ENCODE measurements around the gene LIPK.

The LIPK gene

GRCh38 chr10:88744002-88744401 lies 38.0 kb downstream of the LIPK start:
- H3K27ac ChIP-seq (ENCODE audit: low read depth in 2 of 2, low read length in 2 of 2): no peak overlapping the region
- H3K36me3 ChIP-seq (ENCODE audit: control insufficient read depth in 2 of 2, insufficient read depth in 2 of 2, low read length in 2 of 2): no peaks in the 10 kb centered on the region
- H3K4me1 ChIP-seq (ENCODE audit: control insufficient read depth in 2 of 2, insufficient read depth in 2 of 2, low read length in 2 of 2): no peaks in the 10 kb centered on the region
- H3K9ac ChIP-seq (ENCODE audit: low read depth in 1 of 2, low read length in 2 of 2): no peak overlapping the region
- peaks cover 0 to 2% of the 10 kb centered on the region in 2 donors for H3K27me3 ChIP-seq (ENCODE audit: control insufficient read depth in 2 of 2, insufficient read depth in 2 of 2, low read length in 2 of 2)
- H3K9me3 ChIP-seq (ENCODE audit: control insufficient read depth in 2 of 2, low read length in 2 of 2): no peaks in the 10 kb centered on the region
- no peak overlapping the region for H3K4me3 ChIP-seq (ENCODE audit: low read length in 2 of 2)

GRCh38 chr10:88745633-88746032 lies 39.6 kb downstream of the LIPK start:
- Histone ChIP-seq H3K9ac (ENCODE audit: low read depth in 1 of 2, low read length in 2 of 2) (no peak overlapping the region), H3K9me3 (ENCODE audit: control insufficient read depth in 2 of 2, low read length in 2 of 2) (no peaks in the 10 kb centered on the region)

GRCh38 chr10:88754287-88754686 lies 48.2 kb downstream of the LIPK start:
- no peak overlapping the region for H3K9ac ChIP-seq (ENCODE audit: low read depth in 1 of 2, low read length in 2 of 2)
- no peak overlapping the region for H3K4me3 ChIP-seq (ENCODE audit: low read length in 2 of 2)
- H3K27ac ChIP-seq (ENCODE audit: low read depth in 2 of 2, low read length in 2 of 2): no peak overlapping the region
- no peaks in the 10 kb centered on the region for H3K9me3 ChIP-seq (ENCODE audit: control insufficient read depth in 2 of 2, low read length in 2 of 2)
- H3K36me3 ChIP-seq (ENCODE audit: control insufficient read depth in 2 of 2, insufficient read depth in 2 of 2, low read length in 2 of 2): no peaks in the 10 kb centered on the region
- no peaks in the 10 kb centered on the region for H3K27me3 ChIP-seq (ENCODE audit: control insufficient read depth in 2 of 2, insufficient read depth in 2 of 2, low read length in 2 of 2)
- no peaks in the 10 kb centered on the region for H3K4me1 ChIP-seq (ENCODE audit: control insufficient read depth in 2 of 2, insufficient read depth in 2 of 2, low read length in 2 of 2)

More at GRCh38 chr10:88745633-88746032, 39.6 kb downstream of the LIPK start:
- Histone ChIP-seq H3K4me1 (ENCODE audit: control insufficient read depth in 2 of 2, insufficient read depth in 2 of 2, low read length in 2 of 2) (no peaks in the 10 kb centered on the region), H3K27me3 (ENCODE audit: control insufficient read depth in 2 of 2, insufficient read depth in 2 of 2, low read length in 2 of 2) (peaks cover 0 to 2% of the 10 kb centered on the region in 2 donors), H3K4me3 (ENCODE audit: low read length in 2 of 2) (no peak overlapping the region), H3K27ac (ENCODE audit: low read depth in 2 of 2, low read length in 2 of 2) (no peak overlapping the region), H3K36me3 (ENCODE audit: control insufficient read depth in 2 of 2, insufficient read depth in 2 of 2, low read length in 2 of 2) (no peaks in the 10 kb centered on the region)

- Histone ChIP-seq H3K36me3 (ENCODE audit: control insufficient read depth in 2 of 2, insufficient read depth in 2 of 2, low read length in 2 of 2) (no peaks in the 10 kb centered on the region), H3K9ac (ENCODE audit: low read depth in 1 of 2, low read length in 2 of 2) (no peak overlapping the region), H3K27me3 (ENCODE audit: control insufficient read depth in 2 of 2, insufficient read depth in 2 of 2, low read length in 2 of 2) (no peaks in the 10 kb centered on the region), H3K9me3 (ENCODE audit: control insufficient read depth in 2 of 2, low read length in 2 of 2) (no peaks in the 10 kb centered on the region), H3K27ac (ENCODE audit: low read depth in 2 of 2, low read length in 2 of 2) (no peak overlapping the region), H3K4me3 (ENCODE audit: low read length in 2 of 2) (no peak overlapping the region), H3K4me1 (ENCODE audit: control insufficient read depth in 2 of 2, insufficient read depth in 2 of 2, low read length in 2 of 2) (no peaks in the 10 kb centered on the region)
Observed at GRCh38 chr10:88755753-88756152, 49.7 kb downstream of the LIPK start.

GRCh38 chr10:88756660-88757059 lies 50.6 kb downstream of the LIPK start:
- Histone ChIP-seq H3K4me1 (ENCODE audit: control insufficient read depth in 2 of 2, insufficient read depth in 2 of 2, low read length in 2 of 2) (no peaks in the 10 kb centered on the region), H3K27ac (ENCODE audit: low read depth in 2 of 2, low read length in 2 of 2) (no peak overlapping the region), H3K36me3 (ENCODE audit: control insufficient read depth in 2 of 2, insufficient read depth in 2 of 2, low read length in 2 of 2) (no peaks in the 10 kb centered on the region)

GRCh38 chr10:88759366-88760101 lies 53.5 kb downstream of the LIPK start, which contains the start of gene LIPN:
Gene LIPN (plus strand): TSS chr10:88760020. CDS start chr10:88761406, 1,386 bp downstream.
- Histone ChIP-seq H3K4me3 (ENCODE audit: low read length in 2 of 2) (no peak within 1 kb of the TSS), H3K9me3 (ENCODE audit: control insufficient read depth in 2 of 2, low read length in 2 of 2) (no peaks in the 10 kb centered on the region), H3K36me3 (ENCODE audit: control insufficient read depth in 2 of 2, insufficient read depth in 2 of 2, low read length in 2 of 2) (no peaks in the 10 kb centered on the region), H3K4me1 (ENCODE audit: control insufficient read depth in 2 of 2, insufficient read depth in 2 of 2, low read length in 2 of 2) (no peaks in the 10 kb centered on the region), H3K9ac (ENCODE audit: low read depth in 1 of 2, low read length in 2 of 2) (no peak within 1 kb of the TSS), H3K27ac (ENCODE audit: low read depth in 2 of 2, low read length in 2 of 2) (no peak within 1 kb of the TSS), H3K27me3 (ENCODE audit: control insufficient read depth in 2 of 2, insufficient read depth in 2 of 2, low read length in 2 of 2) (no peaks in the 10 kb centered on the region)

More at GRCh38 chr10:88756660-88757059, 50.6 kb downstream of the LIPK start:
- Histone ChIP-seq H3K27me3 (ENCODE audit: control insufficient read depth in 2 of 2, insufficient read depth in 2 of 2, low read length in 2 of 2) (no peaks in the 10 kb centered on the region), H3K9ac (ENCODE audit: low read depth in 1 of 2, low read length in 2 of 2) (no peak overlapping the region), H3K9me3 (ENCODE audit: control insufficient read depth in 2 of 2, low read length in 2 of 2) (no peaks in the 10 kb centered on the region), H3K4me3 (ENCODE audit: low read length in 2 of 2) (no peak overlapping the region)

GRCh38 chr10:88762906-88763305 lies 56.9 kb downstream of the LIPK start:
- no peaks in the 10 kb centered on the region for H3K36me3 ChIP-seq (ENCODE audit: control insufficient read depth in 2 of 2, insufficient read depth in 2 of 2, low read length in 2 of 2)
- H3K9ac ChIP-seq (ENCODE audit: low read depth in 1 of 2, low read length in 2 of 2): no peak overlapping the region
- H3K4me3 ChIP-seq (ENCODE audit: low read length in 2 of 2): no peak overlapping the region
- H3K9me3 ChIP-seq (ENCODE audit: control insufficient read depth in 2 of 2, low read length in 2 of 2): no peaks in the 10 kb centered on the region
- H3K27me3 ChIP-seq (ENCODE audit: control insufficient read depth in 2 of 2, insufficient read depth in 2 of 2, low read length in 2 of 2): no peaks in the 10 kb centered on the region
- H3K27ac ChIP-seq (ENCODE audit: low read depth in 2 of 2, low read length in 2 of 2): no peak overlapping the region
- H3K4me1 ChIP-seq (ENCODE audit: control insufficient read depth in 2 of 2, insufficient read depth in 2 of 2, low read length in 2 of 2): no peaks in the 10 kb centered on the region

- H3K27me3 ChIP-seq (ENCODE audit: control insufficient read depth in 2 of 2, insufficient read depth in 2 of 2, low read length in 2 of 2): no peaks in the 10 kb centered on the region
- H3K4me3 ChIP-seq (ENCODE audit: low read length in 2 of 2): no peak overlapping the region
- H3K4me1 ChIP-seq (ENCODE audit: control insufficient read depth in 2 of 2, insufficient read depth in 2 of 2, low read length in 2 of 2): no peaks in the 10 kb centered on the region
- H3K36me3 ChIP-seq (ENCODE audit: control insufficient read depth in 2 of 2, insufficient read depth in 2 of 2, low read length in 2 of 2): no peaks in the 10 kb centered on the region
- H3K9me3 ChIP-seq (ENCODE audit: control insufficient read depth in 2 of 2, low read length in 2 of 2): no peaks in the 10 kb centered on the region
- H3K9ac ChIP-seq (ENCODE audit: low read depth in 1 of 2, low read length in 2 of 2): no peak overlapping the region
- H3K27ac ChIP-seq (ENCODE audit: low read depth in 2 of 2, low read length in 2 of 2): no peak overlapping the region
Observed at GRCh38 chr10:88763441-88763840, 57.4 kb downstream of the LIPK start.

- Histone ChIP-seq H3K9ac (ENCODE audit: low read depth in 1 of 2, low read length in 2 of 2) (no peak overlapping the region), H3K27me3 (ENCODE audit: control insufficient read depth in 2 of 2, insufficient read depth in 2 of 2, low read length in 2 of 2) (no peaks in the 10 kb centered on the region), H3K27ac (ENCODE audit: low read depth in 2 of 2, low read length in 2 of 2) (no peak overlapping the region), H3K4me1 (ENCODE audit: control insufficient read depth in 2 of 2, insufficient read depth in 2 of 2, low read length in 2 of 2) (no peaks in the 10 kb centered on the region), H3K9me3 (ENCODE audit: control insufficient read depth in 2 of 2, low read length in 2 of 2) (no peaks in the 10 kb centered on the region), H3K36me3 (ENCODE audit: control insufficient read depth in 2 of 2, insufficient read depth in 2 of 2, low read length in 2 of 2) (no peaks in the 10 kb centered on the region), H3K4me3 (ENCODE audit: low read length in 2 of 2) (no peak overlapping the region)
Observed at GRCh38 chr10:88764110-88764509, 58.1 kb downstream of the LIPK start.

GRCh38 chr10:88765816-88766215 lies 59.8 kb downstream of the LIPK start:
- Histone ChIP-seq H3K36me3 (ENCODE audit: control insufficient read depth in 2 of 2, insufficient read depth in 2 of 2, low read length in 2 of 2) (no peaks in the 10 kb centered on the region), H3K9ac (ENCODE audit: low read depth in 1 of 2, low read length in 2 of 2) (no peak overlapping the region), H3K27ac (ENCODE audit: low read depth in 2 of 2, low read length in 2 of 2) (no peak overlapping the region), H3K4me1 (ENCODE audit: control insufficient read depth in 2 of 2, insufficient read depth in 2 of 2, low read length in 2 of 2) (no peaks in the 10 kb centered on the region), H3K4me3 (ENCODE audit: low read length in 2 of 2) (no peak overlapping the region), H3K27me3 (ENCODE audit: control insufficient read depth in 2 of 2, insufficient read depth in 2 of 2, low read length in 2 of 2) (no peaks in the 10 kb centered on the region), H3K9me3 (ENCODE audit: control insufficient read depth in 2 of 2, low read length in 2 of 2) (no peaks in the 10 kb centered on the region)
